HepG2 (cell line): ENCODE data around the gene UBE2C. TPM values are rescaled to one million over a fixed set of nuclear protein-coding genes. Genes with fewer than 3 reads are reported as not detected.

Experiments
- CBX2 ChIP-seq, 2 experiments: fragments of 200-600 bp in 1 of 2; sonication (generic); formaldehyde crosslinking in 1 of 2; IDR thresholded peaks; 2 replicates each; pipeline versions ENCODE4 v1.7.0 to v1.8.1; 2018 to 2022; ENCODE audit warnings: low read depth in 2 of 2, low read length in 1 of 2, mild to moderate bottlenecking in 1 of 2, missing genetic modification reagents in 1 of 2
- KLF6 ChIP-seq: IDR thresholded peaks from 2 replicates; pipeline ENCODE4 v1.8.0; 2016; ENCODE audit warnings: missing biosample characterization, missing genetic modification reagents
- SP5 ChIP-seq: IDR thresholded peaks from 2 replicates; pipeline ENCODE4 v1.6.1; 2016; ENCODE audit warnings: low read depth, borderline replicate concordance
- TP53 ChIP-seq: sonication (generic); formaldehyde crosslinking; conservative IDR thresholded peaks from 2 replicates; pipeline ENCODE4 v1.4.0; 2020; ENCODE audit warnings: missing genetic modification reagents
- ZNF101 ChIP-seq: sonication (generic); formaldehyde crosslinking; IDR thresholded peaks from 2 replicates; pipeline ENCODE4 v1.4.0; 2020; ENCODE audit warnings: mild to moderate bottlenecking, low read depth, missing genetic modification reagents, borderline replicate concordance
- ZNF205 ChIP-seq: IDR thresholded peaks from 2 replicates; pipeline ENCODE4 v1.6.1; 2018; ENCODE audit warnings: missing biosample characterization, missing genetic modification reagents
- ZNF230 ChIP-seq: sonication (generic); formaldehyde crosslinking; IDR thresholded peaks from 2 replicates; pipeline ENCODE4 v1.4.0; 2020; ENCODE audit warnings: mild to moderate bottlenecking, missing genetic modification reagents
- ZNF235 ChIP-seq: sonication (generic); formaldehyde crosslinking; IDR thresholded peaks from 2 replicates; pipeline ENCODE4 v1.8.1; 2023; ENCODE audit warnings: mild to moderate bottlenecking, missing genetic modification reagents, borderline replicate concordance
- ZNF296 ChIP-seq: sonication (generic); formaldehyde crosslinking; conservative IDR thresholded peaks from 2 replicates; pipeline ENCODE4 v1.5.0; 2020; ENCODE audit warnings: mild to moderate bottlenecking, missing genetic modification reagents
- ZNF331 ChIP-seq: sonication (generic); formaldehyde crosslinking; IDR thresholded peaks from 2 replicates; pipeline ENCODE4 v1.4.0; 2020; ENCODE audit warnings: missing genetic modification reagents
- ZNF337 ChIP-seq: sonication (generic); formaldehyde crosslinking; IDR thresholded peaks from 2 replicates; pipeline ENCODE4 v1.5.1; 2020; ENCODE audit warnings: missing genetic modification reagents, low read depth, mild to moderate bottlenecking, borderline replicate concordance
- ZNF589 ChIP-seq: sonication (generic); formaldehyde crosslinking; conservative IDR thresholded peaks from 2 replicates; pipeline ENCODE4 v1.8.0; 2022; ENCODE audit warnings: mild to moderate bottlenecking, moderate library complexity, missing genetic modification reagents
- ZNF629 ChIP-seq: sonication (generic); formaldehyde crosslinking; conservative IDR thresholded peaks from 2 replicates; pipeline ENCODE4 v1.5.0; 2020; ENCODE audit warnings: missing genetic modification reagents
- ZNF879 ChIP-seq: sonication (generic); formaldehyde crosslinking; IDR thresholded peaks from 2 replicates; pipeline ENCODE4 v1.8.1; 2023; ENCODE audit warnings: missing genetic modification reagents
- polyA plus RNA-seq, 8 experiments: library from polyadenylated mRNA; depleted of rRNA in 3 of 8; stranded (reverse) in 7 of 8; unstranded in 1 of 8; fragments of >200 nt; fragmentation: Illumina TruSeq in 4 of 8; extraction: Trizol in 4 of 8; gene quantifications; 2 replicates each; pipeline versions ENCODE4 v1.2.1 to v1.2.3, GENCODE V29; 2011 to 2016; ENCODE audit warnings: low read depth in 4 of 8, missing spikeins in 1 of 8, mixed read lengths in 1 of 8; ENCODE audit not compliant: insufficient read depth in 1 of 8
- total RNA-seq, 5 experiments: library from RNA; depleted of rRNA; stranded (reverse); fragments of >200 nt; fragmentation: Illumina TruSeq; extraction: Trizol; gene quantifications; 2 replicates each; pipeline ENCODE4 v1.2.3, GENCODE V29; 2016; ENCODE audit warnings: low read depth in 1 of 5
- TF ChIP-seq, protein P1 (sequence below): sonication (generic); formaldehyde crosslinking; IDR thresholded peaks from 2 replicates; pipeline ENCODE4 v1.4.0; 2020; ENCODE audit warnings: mild to moderate bottlenecking, missing genetic modification reagents
- TF ChIP-seq, protein P2 (sequence below): sonication (generic); formaldehyde crosslinking; IDR thresholded peaks from 2 replicates; pipeline ENCODE4 v1.5.0; 2020; ENCODE audit warnings: missing genetic modification reagents
- TF ChIP-seq, protein P3 (sequence below): sonication (generic); formaldehyde crosslinking; IDR thresholded peaks from 2 replicates; pipeline ENCODE4 v1.4.0; 2020; ENCODE audit warnings: missing genetic modification reagents
- TF ChIP-seq, protein P4 (sequence below): sonication (generic); formaldehyde crosslinking; IDR thresholded peaks from 2 replicates; pipeline ENCODE4 v1.8.1; 2023; ENCODE audit warnings: mild to moderate bottlenecking, inconsistent platforms, moderate library complexity, missing genetic modification reagents, borderline replicate concordance

The UBE2C gene
- total and polyA plus RNA-seq, 2 of the 13 experiments (the other 11 are each of a cell fraction or from before 2014, with no cell fraction given) = 100 to 123 TPM

DNA sequence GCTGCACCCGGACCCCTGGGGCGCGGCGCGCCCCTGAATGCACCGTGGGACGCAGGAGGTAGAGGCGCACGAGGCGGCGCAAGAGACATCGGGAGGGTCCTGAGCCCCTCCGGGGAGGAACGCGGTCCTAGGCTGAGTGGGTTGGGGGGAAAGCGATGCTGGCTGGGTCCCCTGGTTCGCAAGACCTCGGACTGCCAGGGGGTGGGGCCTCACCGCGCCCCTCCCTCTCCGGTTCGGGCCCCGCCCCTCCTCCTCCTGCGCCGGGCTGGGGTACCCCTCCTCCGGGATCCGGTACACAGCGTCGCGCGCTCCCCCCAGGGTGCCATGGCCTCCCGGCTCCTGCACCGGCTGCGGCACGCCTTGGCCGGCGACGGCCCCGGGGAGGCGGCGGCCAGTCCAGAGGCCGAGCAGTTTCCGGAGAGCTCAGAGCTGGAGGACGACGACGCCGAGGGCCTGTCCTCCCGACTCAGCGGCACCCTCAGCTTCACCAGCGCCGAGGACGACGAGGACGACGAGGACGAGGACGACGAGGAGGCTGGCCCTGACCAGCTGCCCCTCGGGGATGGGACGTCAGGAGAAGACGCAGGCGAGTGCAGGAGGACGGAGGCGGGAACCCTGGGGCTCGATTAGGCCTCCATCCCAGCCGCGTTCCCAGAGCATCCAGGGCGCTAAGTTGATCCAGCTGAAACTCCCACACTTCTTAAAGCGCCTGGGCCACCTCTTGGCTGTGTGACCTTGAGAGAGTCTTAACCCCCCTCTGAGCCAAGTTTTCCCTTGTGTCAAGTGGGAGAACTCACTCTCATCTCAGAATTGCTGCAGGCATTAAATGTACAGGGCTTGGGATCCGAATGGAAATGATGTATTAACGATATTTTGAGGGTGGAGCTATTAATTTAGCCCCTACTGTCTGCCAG, 21.7 kb downstream of the UBE2C start (continued):
- TF ChIP-seq ZNF331 (CRISPR knock-in tag) (no peak; the same call in 1 of the 2 replicates), ZNF296 (peak; percentile 84), ZNF879 (CRISPR knock-in tag) (no peak), TP53 (CRISPR knock-in tag) (no peak), ZNF101 (CRISPR knock-in tag) (0 out of 2 replicates have a peak, but pooled peaks have one; percentile 52), ZNF230 (CRISPR knock-in tag) (no peak; the same call in 1 of the 2 replicates), ZNF629 (CRISPR knock-in tag) (0 out of 2 replicates have a peak, but pooled peaks have one; percentile 6), CBX2 (IDR thresholded peaks at IDR 0.05; ENCODE audit: low read depth, low read length) (no peak), CBX2 (CRISPR knock-in tag; IDR thresholded peaks at IDR 0.05; ENCODE audit: low read depth) (no peak), ZNF589 (CRISPR knock-in tag) (peak; percentile 62; the same call in 1 of the 2 replicates), ZNF337 (no peak), ZNF205 (CRISPR knock-in tag) (no peak), ZNF235 (CRISPR knock-in tag) (peak; percentile 65; the same call in 1 of the 2 replicates), SP5 (no peak; the same call in 1 of the 2 replicates), KLF6 (no peak; the same call in none of the 2 replicates)
- TF ChIP-seq, protein P1, sequence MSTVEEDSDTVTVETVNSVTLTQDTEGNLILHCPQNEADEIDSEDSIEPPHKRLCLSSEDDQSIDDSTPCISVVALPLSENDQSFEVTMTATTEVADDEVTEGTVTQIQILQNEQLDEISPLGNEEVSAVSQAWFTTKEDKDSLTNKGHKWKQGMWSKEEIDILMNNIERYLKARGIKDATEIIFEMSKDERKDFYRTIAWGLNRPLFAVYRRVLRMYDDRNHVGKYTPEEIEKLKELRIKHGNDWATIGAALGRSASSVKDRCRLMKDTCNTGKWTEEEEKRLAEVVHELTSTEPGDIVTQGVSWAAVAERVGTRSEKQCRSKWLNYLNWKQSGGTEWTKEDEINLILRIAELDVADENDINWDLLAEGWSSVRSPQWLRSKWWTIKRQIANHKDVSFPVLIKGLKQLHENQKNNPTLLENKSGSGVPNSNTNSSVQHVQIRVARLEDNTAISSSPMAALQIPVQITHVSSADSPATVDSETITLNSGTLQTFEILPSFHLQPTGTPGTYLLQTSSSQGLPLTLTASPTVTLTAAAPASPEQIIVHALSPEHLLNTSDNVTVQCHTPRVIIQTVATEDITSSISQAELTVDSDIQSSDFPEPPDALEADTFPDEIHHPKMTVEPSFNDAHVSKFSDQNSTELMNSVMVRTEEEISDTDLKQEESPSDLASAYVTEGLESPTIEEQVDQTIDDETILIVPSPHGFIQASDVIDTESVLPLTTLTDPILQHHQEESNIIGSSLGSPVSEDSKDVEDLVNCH = no peak
- TF ChIP-seq, protein P2, sequence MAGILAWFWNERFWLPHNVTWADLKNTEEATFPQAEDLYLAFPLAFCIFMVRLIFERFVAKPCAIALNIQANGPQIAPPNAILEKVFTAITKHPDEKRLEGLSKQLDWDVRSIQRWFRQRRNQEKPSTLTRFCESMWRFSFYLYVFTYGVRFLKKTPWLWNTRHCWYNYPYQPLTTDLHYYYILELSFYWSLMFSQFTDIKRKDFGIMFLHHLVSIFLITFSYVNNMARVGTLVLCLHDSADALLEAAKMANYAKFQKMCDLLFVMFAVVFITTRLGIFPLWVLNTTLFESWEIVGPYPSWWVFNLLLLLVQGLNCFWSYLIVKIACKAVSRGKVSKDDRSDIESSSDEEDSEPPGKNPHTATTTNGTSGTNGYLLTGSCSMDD (CRISPR knock-in tag) = 0 out of 2 replicates have a peak, but pooled peaks have one; percentile 14
- TF ChIP-seq, protein P3, sequence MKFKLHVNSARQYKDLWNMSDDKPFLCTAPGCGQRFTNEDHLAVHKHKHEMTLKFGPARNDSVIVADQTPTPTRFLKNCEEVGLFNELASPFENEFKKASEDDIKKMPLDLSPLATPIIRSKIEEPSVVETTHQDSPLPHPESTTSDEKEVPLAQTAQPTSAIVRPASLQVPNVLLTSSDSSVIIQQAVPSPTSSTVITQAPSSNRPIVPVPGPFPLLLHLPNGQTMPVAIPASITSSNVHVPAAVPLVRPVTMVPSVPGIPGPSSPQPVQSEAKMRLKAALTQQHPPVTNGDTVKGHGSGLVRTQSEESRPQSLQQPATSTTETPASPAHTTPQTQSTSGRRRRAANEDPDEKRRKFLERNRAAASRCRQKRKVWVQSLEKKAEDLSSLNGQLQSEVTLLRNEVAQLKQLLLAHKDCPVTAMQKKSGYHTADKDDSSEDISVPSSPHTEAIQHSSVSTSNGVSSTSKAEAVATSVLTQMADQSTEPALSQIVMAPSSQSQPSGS (CRISPR knock-in tag) = no peak; the same call in 1 of the 2 replicates
- TF ChIP-seq, protein P4, sequence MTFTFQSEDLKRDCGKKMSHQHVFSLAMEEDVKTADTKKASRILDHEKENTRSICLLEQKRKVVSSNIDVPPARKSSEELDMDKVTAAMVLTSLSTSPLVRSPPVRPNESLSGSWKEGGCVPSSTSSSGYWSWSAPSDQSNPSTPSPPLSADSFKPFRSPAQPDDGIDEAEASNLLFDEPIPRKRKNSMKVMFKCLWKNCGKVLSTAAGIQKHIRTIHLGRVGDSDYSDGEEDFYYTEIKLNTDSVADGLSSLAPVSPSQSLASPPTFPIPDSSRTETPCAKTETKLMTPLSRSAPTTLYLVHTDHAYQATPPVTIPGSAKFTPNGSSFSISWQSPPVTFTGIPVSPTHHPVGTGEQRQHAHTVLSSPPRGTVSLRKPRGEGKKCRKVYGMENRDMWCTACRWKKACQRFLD (CRISPR knock-in tag) = no peak; the same call in 1 of the 2 replicates
